OCI-LY7 (cell line): ENCODE results near the gene MIA2.
"Not testable (repeated sequence)": the region's sequence is repeated elsewhere in the genome, so short reads cannot be mapped to it uniquely, and the experiment has no call there.

ENCODE experiments used
- EZH2phosphoT487 ChIP-seq: fragments of 200-600 bp; sonication (generic); IDR thresholded peaks from 2 replicates; pipeline ENCODE4 v1.6.1; 2018; ENCODE audit warnings: low read depth, borderline replicate concordance, mild to moderate bottlenecking, mixed run types, antibody characterized with exemption, low read length, moderate library complexity, mixed read lengths
- TF ChIP-seq, protein P1 (sequence below): fragments of 200-600 bp; sonication (generic); conservative IDR thresholded peaks from 2 replicates; pipeline ENCODE4 v1.5.1; 2014; ENCODE audit warnings: mild to moderate bottlenecking, antibody characterized with exemption, low read length, moderate library complexity, mixed read lengths

DNA sequence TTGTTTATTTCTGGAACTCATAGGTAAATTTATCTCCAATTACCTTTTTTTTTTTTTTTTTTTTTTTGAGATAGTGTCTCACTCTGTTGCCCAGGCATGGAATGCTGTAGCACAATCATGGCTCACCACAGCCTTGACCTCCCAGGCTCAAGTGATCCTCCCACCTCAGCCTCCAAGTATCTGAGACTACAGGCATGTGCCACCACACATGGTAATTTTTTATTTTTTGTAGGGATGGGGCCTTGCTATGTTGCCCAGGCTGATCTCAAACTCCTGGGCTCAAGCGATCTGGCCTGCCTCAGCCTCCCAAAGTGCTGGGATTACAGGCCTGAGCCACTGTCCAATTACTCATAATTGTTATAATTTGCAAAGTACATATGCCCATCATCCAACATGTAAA, 13.2 kb upstream of the MIA2 start:
- TF ChIP-seq, protein P1, sequence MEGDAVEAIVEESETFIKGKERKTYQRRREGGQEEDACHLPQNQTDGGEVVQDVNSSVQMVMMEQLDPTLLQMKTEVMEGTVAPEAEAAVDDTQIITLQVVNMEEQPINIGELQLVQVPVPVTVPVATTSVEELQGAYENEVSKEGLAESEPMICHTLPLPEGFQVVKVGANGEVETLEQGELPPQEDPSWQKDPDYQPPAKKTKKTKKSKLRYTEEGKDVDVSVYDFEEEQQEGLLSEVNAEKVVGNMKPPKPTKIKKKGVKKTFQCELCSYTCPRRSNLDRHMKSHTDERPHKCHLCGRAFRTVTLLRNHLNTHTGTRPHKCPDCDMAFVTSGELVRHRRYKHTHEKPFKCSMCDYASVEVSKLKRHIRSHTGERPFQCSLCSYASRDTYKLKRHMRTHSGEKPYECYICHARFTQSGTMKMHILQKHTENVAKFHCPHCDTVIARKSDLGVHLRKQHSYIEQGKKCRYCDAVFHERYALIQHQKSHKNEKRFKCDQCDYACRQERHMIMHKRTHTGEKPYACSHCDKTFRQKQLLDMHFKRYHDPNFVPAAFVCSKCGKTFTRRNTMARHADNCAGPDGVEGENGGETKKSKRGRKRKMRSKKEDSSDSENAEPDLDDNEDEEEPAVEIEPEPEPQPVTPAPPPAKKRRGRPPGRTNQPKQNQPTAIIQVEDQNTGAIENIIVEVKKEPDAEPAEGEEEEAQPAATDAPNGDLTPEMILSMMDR = not testable (repeated sequence)
- not testable (repeated sequence) for TF ChIP-seq EZH2phosphoT487
